HG03565 (cell line): ENCODE measurements around the gene TENM4.

Experiments
- ATAC-seq: cut with Tn5 transposase; IDR thresholded peaks from one replicate; pipeline ENCODE4 v1.9.1; 2021; ENCODE audit warnings: mild to moderate bottlenecking, moderate library complexity; ENCODE audit not compliant: unreplicated experiment

The TENM4 gene

GRCh38 chr11:79353706-79354105, 87.1 kb downstream of the TENM4 start:
- ATAC-seq, result no peak

- ATAC-seq, result no peak
Observed at GRCh38 chr11:79352349-79352703, 88.5 kb downstream of the TENM4 start.

GRCh38 chr11:79348976-79349682, 91.7 kb downstream of the TENM4 start:
- no peak for ATAC-seq

GRCh38 chr11:79346021-79346420, 94.8 kb downstream of the TENM4 start:
- ATAC-seq, result no peak

GRCh38 chr11:79344753-79345294, 96.0 kb downstream of the TENM4 start:
- ATAC-seq, result no peak

- no peak for ATAC-seq
Observed at GRCh38 chr11:79342686-79343085, 98.1 kb downstream of the TENM4 start.

GRCh38 chr11:79342236-79342635, 98.6 kb downstream of the TENM4 start:
- no peak for ATAC-seq

- no peak for ATAC-seq
Observed at GRCh38 chr11:79340535-79340934, 100.3 kb downstream of the TENM4 start.

- no peak for ATAC-seq
Observed at GRCh38 chr11:79336797-79337517, 103.9 kb downstream of the TENM4 start.

- no peak for ATAC-seq
Observed at GRCh38 chr11:79335681-79336080, 105.1 kb downstream of the TENM4 start.

- ATAC-seq, result no peak
Observed at GRCh38 chr11:79333355-79333754, 107.5 kb downstream of the TENM4 start.

- no peak for ATAC-seq
Observed at GRCh38 chr11:79332017-79332416, 108.8 kb downstream of the TENM4 start.

GRCh38 chr11:79331203-79331901, 109.5 kb downstream of the TENM4 start:
- no peak for ATAC-seq

GRCh38 chr11:79330651-79331050, 110.2 kb downstream of the TENM4 start:
- ATAC-seq, result no peak

GRCh38 chr11:79329561-79329960, 111.3 kb downstream of the TENM4 start:
- no peak for ATAC-seq

- no peak for ATAC-seq
Observed at GRCh38 chr11:79328402-79328801, 112.4 kb downstream of the TENM4 start.

- ATAC-seq, result no peak
Observed at GRCh38 chr11:79325851-79326250, 115.0 kb downstream of the TENM4 start.

- no peak for ATAC-seq
Observed at GRCh38 chr11:79321263-79321662, 119.6 kb downstream of the TENM4 start.

- no peak for ATAC-seq
Observed at GRCh38 chr11:79314906-79315689, 125.7 kb downstream of the TENM4 start.

- ATAC-seq, result no peak
Observed at GRCh38 chr11:79313530-79313913, 127.3 kb downstream of the TENM4 start.
